Esophagus squamous epithelium (tissue), 4 donors: ENCODE measurements around the gene C2orf49.

Experiments
- POLR2A ChIP-seq, 4 donors: fragments of 450-650 bp; IDR thresholded peaks; one replicate each; pipeline ENCODE4 v1.6.1; 2017; ENCODE audit warnings: antibody characterized with exemption in 4 of 4, mild to moderate bottlenecking in 4 of 4, moderate library complexity in 3 of 4
- TF ChIP-seq, protein P1 (sequence below), 6 experiments: fragments of 450-650 bp in 4 of 6; fragments of 200-600 bp in 2 of 6; sonication (generic) in 2 of 6; IDR thresholded peaks; one replicate each; pipeline ENCODE4 v1.5.1; 2016 to 2019; ENCODE audit warnings: antibody characterized with exemption in 6 of 6, mild to moderate bottlenecking in 4 of 6, moderate library complexity in 4 of 6

DNA sequence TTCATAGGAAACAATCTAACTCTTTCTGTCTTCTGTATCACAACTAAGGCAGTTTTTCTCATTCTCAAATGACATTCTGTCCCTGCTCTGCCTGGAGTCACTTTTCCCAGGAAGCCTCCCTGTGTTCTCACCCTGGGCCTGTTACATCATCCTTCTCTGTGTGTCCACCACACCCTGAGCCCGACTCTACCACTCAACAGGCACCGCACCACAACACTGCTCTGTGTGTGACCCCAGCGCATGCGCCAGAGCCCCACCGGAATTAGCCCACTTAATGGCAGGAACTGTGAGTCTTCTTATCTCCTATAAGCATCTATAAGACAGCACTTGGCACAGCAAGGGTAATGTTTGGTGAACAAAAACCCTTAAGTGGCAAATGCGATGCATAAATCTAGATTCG is 40.1 kb upstream of the C2orf49 start:
- TF ChIP-seq, protein P1, sequence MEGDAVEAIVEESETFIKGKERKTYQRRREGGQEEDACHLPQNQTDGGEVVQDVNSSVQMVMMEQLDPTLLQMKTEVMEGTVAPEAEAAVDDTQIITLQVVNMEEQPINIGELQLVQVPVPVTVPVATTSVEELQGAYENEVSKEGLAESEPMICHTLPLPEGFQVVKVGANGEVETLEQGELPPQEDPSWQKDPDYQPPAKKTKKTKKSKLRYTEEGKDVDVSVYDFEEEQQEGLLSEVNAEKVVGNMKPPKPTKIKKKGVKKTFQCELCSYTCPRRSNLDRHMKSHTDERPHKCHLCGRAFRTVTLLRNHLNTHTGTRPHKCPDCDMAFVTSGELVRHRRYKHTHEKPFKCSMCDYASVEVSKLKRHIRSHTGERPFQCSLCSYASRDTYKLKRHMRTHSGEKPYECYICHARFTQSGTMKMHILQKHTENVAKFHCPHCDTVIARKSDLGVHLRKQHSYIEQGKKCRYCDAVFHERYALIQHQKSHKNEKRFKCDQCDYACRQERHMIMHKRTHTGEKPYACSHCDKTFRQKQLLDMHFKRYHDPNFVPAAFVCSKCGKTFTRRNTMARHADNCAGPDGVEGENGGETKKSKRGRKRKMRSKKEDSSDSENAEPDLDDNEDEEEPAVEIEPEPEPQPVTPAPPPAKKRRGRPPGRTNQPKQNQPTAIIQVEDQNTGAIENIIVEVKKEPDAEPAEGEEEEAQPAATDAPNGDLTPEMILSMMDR (IDR thresholded peaks at IDR 0.05), result no peak
- no peak for TF ChIP-seq POLR2A (IDR thresholded peaks at IDR 0.05)
